Skeletal muscle satellite cell (primary cell): ENCODE measurements around the gene PITRM1.
"Not testable (repeated sequence)": the region's sequence is repeated elsewhere in the genome, so short reads cannot be mapped to it uniquely, and the experiment has no call there.

ENCODE experiments used
- H3K27me3 ChIP-seq: 2 replicates; pipeline ENCODE4 v1.7.0; 2013; ENCODE audit warnings: low read length; ENCODE audit not compliant: control insufficient read depth, insufficient read depth
- H3K36me3 ChIP-seq: 2 replicates; pipeline ENCODE4 v1.7.0; 2013; ENCODE audit warnings: mild to moderate bottlenecking, control low read depth, low read length; ENCODE audit not compliant: insufficient read depth
- H3K4me1 ChIP-seq: 2 replicates; pipeline ENCODE4 v1.7.0; 2013; ENCODE audit warnings: low read length; ENCODE audit not compliant: control insufficient read depth, insufficient read depth
- H3K4me2 ChIP-seq: 2 replicates; pipeline ENCODE4 v1.7.0; 2013; ENCODE audit warnings: mild to moderate bottlenecking, low read length
- H3K4me3 ChIP-seq: 2 replicates; pipeline ENCODE4 v1.7.0; 2013; ENCODE audit warnings: low read length
- H3K9ac ChIP-seq: 2 replicates; pipeline ENCODE4 v1.7.0; 2013; ENCODE audit warnings: mild to moderate bottlenecking, low read depth, low read length, moderate library complexity
- H3K9me3 ChIP-seq: replicated peaks from 2 replicates; pipeline ENCODE4 v1.7.0; 2013; ENCODE audit warnings: mild to moderate bottlenecking, control low read depth, low read length

PITRM1 gene

GRCh38 chr10:3110782-3111620, 61.6 kb downstream of the PITRM1 start:
- H3K9me3 ChIP-seq: no peaks in the 10 kb centered on the region
- no peak overlapping the region for H3K4me3 ChIP-seq
- H3K9ac ChIP-seq: peak overlapping the region; percentile 28
- H3K27me3 ChIP-seq: no peaks in the 10 kb centered on the region
- peaks cover 74% of the 10 kb centered on the region for H3K36me3 ChIP-seq
- peaks cover 41% of the 10 kb centered on the region for H3K4me1 ChIP-seq
- H3K4me2 ChIP-seq: no peak overlapping the region

DNA sequence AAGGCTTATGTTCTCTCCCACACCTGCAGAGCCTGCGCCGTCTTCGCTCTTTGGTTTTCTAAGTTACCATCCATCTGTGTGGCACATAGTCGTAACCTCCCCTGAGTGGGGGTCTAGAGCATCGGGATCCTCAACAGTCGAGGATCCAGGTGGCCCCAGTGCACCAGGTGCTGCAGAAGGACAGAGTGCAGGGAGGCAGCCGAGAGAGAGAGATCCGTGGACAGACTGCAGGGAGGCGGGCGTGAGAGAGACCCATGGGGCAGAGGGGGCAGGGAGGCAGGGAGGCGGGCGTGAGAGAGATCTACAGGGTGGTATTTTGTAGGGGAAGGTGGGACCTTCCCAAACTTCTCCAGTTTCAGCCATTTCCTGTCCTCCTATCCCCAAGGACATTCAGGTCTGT, 62.9 kb downstream of the PITRM1 start:
- Histone ChIP-seq H3K9me3 (no peaks in the 10 kb centered on the region), H3K9ac (no peak overlapping the region), H3K27me3 (no peaks in the 10 kb centered on the region), H3K4me1 (peaks cover 55% of the 10 kb centered on the region), H3K36me3 (peaks cover 75% of the 10 kb centered on the region), H3K4me2 (no peak overlapping the region), H3K4me3 (no peak overlapping the region)

GRCh38 chr10:3109196-3109595, 63.4 kb downstream of the PITRM1 start:
- H3K9ac ChIP-seq: no peak overlapping the region
- no peak overlapping the region for H3K4me3 ChIP-seq

DNA sequence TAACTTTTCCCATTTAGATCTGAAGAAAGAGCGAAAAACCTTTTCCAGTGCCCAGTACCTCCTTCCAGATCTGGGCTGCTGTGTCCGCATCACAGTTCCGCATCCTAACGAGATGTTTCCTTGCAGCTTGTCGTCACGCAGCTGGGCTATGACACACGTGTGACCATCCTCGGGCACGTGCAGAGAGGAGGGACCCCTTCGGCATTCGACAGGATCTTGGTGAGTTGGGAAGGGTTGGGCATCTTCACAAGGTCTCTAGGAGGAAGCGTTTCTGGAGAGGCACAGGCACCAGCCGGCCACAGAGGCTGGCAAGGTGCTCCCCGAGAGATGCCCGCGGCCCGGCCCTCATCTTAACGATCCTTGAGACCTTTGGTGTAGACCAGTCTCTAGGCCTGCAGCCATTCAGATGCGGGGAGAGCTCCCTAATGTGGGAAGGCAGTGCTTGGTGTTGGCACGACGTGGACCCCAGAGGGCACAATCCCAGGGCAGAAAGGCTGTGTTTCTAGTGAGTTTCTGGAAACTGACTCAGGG, 63.9 kb downstream of the PITRM1 start:
- H3K4me2 ChIP-seq: no peak overlapping the region
- H3K4me3 ChIP-seq: no peak overlapping the region
- no peaks in the 10 kb centered on the region for H3K9me3 ChIP-seq
- H3K27me3 ChIP-seq: no peaks in the 10 kb centered on the region
- peaks cover 65% of the 10 kb centered on the region for H3K4me1 ChIP-seq
- H3K9ac ChIP-seq: peak overlapping the region; percentile 96
- H3K36me3 ChIP-seq: peaks cover 77% of the 10 kb centered on the region

More at GRCh38 chr10:3109196-3109595, 63.4 kb downstream of the PITRM1 start:
- Histone ChIP-seq H3K27me3 (no peaks in the 10 kb centered on the region), H3K4me1 (peaks cover 59% of the 10 kb centered on the region), H3K36me3 (peaks cover 75% of the 10 kb centered on the region), H3K9me3 (no peaks in the 10 kb centered on the region), H3K4me2 (no peak overlapping the region)

DNA sequence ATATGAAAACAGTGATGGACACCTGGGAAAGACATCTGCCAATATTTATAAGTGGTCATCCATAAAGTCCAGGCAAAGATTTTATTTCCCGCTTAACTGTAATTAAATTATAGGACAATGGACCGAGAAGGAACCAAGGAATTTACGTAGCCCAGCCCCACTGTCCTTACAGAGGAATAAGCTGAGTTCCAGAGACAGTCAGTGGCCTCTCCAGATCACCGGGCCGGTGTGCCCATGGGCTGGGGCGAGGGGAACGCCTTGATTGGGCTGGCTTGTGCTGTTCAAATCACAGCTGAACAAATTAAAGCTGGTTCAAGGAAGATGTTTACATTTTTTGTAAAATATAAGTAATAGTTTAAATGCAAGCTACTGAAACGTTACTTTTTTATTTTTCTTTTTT, 64.5 kb downstream of the PITRM1 start:
- H3K4me3 ChIP-seq: peak overlapping the region; percentile 38
- H3K9ac ChIP-seq: peak overlapping the region; percentile 96
- H3K4me1 ChIP-seq: peaks cover 71% of the 10 kb centered on the region
- H3K27me3 ChIP-seq: no peaks in the 10 kb centered on the region
- peaks cover 75% of the 10 kb centered on the region for H3K36me3 ChIP-seq
- peak overlapping the region; percentile 67 for H3K4me2 ChIP-seq
- H3K9me3 ChIP-seq: no peaks in the 10 kb centered on the region

DNA sequence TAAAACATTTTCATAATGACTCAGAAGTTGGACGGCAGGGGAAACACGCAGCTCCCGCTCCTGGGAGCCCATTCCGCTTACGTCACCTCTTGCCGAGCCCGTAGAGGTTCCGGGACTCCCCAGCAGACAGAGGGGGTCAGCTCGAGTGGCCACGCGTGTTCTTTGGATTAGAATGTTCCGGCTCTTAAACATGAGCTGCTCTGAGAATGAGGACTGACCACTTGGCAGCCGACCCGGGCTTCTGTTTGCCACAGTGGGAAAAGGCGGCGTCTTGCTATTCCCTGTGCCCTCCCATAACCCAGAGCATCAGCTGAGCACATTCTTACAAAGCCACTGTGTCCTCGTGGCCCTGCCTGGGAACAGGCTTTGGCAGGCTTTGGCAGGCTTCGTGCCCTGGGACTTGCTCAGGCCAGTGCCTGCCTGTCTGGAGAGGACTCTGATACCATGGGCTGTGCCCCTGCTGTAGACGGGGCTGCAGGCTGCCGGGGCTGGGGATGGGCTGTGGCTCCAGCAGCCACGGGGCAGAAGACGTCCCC, 65.1 kb downstream of the PITRM1 start:
- H3K4me3 ChIP-seq: peak overlapping the region; percentile 38

DNA sequence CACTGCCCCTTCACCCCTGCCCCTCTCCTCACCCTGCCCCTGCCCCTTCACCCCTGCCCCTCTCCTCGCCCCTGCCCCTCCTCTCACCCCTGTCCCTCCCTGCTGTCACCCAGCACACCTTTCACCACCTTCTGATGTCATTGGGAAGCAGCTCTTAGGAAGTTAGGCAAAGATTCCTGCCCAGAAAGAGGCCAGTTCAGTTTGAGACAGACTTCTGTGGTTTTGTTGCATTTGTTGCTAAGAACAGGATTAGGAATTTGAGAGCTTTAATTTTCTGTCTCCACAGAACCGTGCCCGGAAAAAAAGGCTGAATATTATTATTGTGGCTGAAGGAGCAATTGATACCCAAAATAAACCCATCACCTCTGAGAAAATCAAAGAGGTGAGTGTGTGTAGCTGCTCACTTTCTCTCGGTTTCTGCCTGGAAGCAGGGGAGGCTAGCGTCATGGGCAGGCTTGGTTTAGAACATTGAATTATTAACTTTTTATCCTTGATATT, 65.6 kb downstream of the PITRM1 start:
- Histone ChIP-seq H3K27me3 (no peaks in the 10 kb centered on the region), H3K4me3 (peak overlapping the region; percentile 10), H3K9me3 (no peaks in the 10 kb centered on the region), H3K9ac (peak overlapping the region; percentile 96), H3K4me2 (peak overlapping the region; percentile 48), H3K4me1 (peaks cover 72% of the 10 kb centered on the region), H3K36me3 (peaks cover 64% of the 10 kb centered on the region)

More for the DNA sequence above, 65.1 kb downstream of the PITRM1 start:
- H3K36me3 ChIP-seq: peaks cover 69% of the 10 kb centered on the region
- H3K4me1 ChIP-seq: peaks cover 76% of the 10 kb centered on the region
- peak overlapping the region; percentile 67 for H3K4me2 ChIP-seq
- no peaks in the 10 kb centered on the region for H3K9me3 ChIP-seq
- H3K27me3 ChIP-seq: no peaks in the 10 kb centered on the region
- H3K9ac ChIP-seq: peak overlapping the region; percentile 96

- not testable (repeated sequence) for H3K9me3 ChIP-seq, H3K27me3 ChIP-seq, H3K4me3 ChIP-seq, H3K9ac ChIP-seq, H3K4me2 ChIP-seq
- Histone ChIP-seq H3K36me3 (peaks cover 62% of the 10 kb centered on the region), H3K4me1 (peaks cover 65% of the 10 kb centered on the region)
Observed at GRCh38 chr10:3106328-3106727, 66.3 kb downstream of the PITRM1 start.

DNA sequence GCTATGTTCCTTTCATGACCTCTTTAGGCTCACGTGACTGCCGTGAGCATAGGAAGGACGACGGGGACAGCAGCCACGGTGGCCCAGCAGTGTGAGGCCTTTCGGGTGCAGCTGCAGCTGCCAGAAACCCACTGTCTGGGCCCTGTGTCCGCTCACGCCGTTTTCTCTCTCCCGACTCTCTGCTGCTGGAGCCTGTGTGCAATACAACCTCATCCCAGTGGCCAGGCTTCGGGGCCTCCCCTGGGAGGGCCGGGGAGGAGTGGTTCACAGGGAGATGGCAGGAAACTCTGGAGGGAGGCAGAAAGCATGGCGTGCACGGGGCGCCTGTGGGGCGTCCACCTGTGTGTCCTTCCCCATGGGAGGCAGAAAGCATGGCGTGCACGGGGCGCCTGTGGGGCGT, 66.7 kb downstream of the PITRM1 start:
- Histone ChIP-seq H3K9ac (peak overlapping the region; percentile 75), H3K27me3 (no peaks in the 10 kb centered on the region), H3K4me3 (no peak overlapping the region), H3K4me1 (peaks cover 61% of the 10 kb centered on the region), H3K36me3 (peaks cover 62% of the 10 kb centered on the region), H3K9me3 (no peaks in the 10 kb centered on the region), H3K4me2 (peak overlapping the region; percentile 58)

DNA sequence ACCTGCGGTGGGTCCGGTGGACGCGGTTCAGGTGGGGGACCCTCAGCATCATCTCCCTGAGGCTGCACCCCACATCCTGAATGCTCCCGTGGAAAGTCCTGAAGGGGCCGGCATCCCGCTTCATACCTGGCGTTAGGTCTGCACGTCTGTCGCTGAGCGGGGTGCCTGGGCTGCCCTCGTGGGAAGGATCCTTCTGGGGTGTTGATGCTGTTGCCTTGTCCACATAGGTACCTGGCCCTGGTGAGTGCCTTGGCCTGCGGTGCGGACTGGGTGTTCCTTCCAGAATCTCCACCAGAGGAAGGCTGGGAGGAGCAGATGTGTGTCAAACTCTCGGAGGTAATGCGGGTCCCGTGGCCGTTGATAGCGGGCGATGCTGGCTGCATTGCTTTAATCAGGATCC, 67.4 kb downstream of the PITRM1 start:
- H3K36me3 ChIP-seq: peaks cover 64% of the 10 kb centered on the region
- H3K9ac ChIP-seq: peak overlapping the region; percentile 75
- no peaks in the 10 kb centered on the region for H3K9me3 ChIP-seq
- no peak overlapping the region for H3K4me3 ChIP-seq
- no peaks in the 10 kb centered on the region for H3K27me3 ChIP-seq
- peaks cover 61% of the 10 kb centered on the region for H3K4me1 ChIP-seq
- H3K4me2 ChIP-seq: peak overlapping the region; percentile 58

DNA sequence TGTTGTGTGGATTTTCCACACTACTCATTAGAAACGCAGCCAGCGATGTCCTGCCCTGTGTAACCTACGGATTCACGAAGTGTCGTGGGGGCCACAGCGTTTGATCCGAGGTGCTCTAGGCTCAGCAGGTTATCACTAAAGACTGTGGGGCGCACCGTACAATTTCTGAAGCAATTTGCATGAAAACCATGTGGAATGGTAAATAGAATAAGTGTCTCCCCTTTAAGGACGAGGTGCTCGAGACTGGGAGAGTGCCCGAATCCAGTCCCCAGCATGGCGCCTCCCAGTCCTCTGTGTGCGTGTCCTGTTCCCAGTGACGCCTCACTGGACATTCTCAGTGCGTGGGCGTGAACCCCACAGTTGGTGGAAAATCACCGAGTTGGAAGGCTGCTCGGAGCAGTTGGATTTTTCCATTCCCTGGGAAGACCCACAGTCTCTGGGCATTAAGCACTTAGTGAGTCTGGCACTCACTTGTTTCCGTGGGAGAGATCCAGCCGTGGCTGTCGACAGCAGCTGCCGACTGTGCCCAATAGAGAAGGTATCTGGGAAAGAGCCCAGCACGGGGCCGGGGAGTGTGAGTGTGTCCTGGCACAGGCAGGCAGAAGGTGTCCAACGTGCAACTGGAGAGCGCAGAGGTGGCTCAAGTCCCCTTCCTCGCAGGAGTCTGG, 68.2 kb downstream of the PITRM1 start:
- H3K4me2 ChIP-seq: peak overlapping the region; percentile 58
- peaks cover 66% of the 10 kb centered on the region for H3K36me3 ChIP-seq
- no peaks in the 10 kb centered on the region for H3K27me3 ChIP-seq
- H3K9ac ChIP-seq: peak overlapping the region; percentile 75
- peaks cover 63% of the 10 kb centered on the region for H3K4me1 ChIP-seq
- no peaks in the 10 kb centered on the region for H3K9me3 ChIP-seq
- peak overlapping the region; percentile 24 for H3K4me3 ChIP-seq
